Adrenal gland (tissue), 5 donors: ENCODE results near the gene TIMM9.

Source experiments
- CTCF ChIP-seq, 6 experiments: fragments of 450-650 bp in 4 of 6; fragments of 200-600 bp in 2 of 6; sonication (generic) in 1 of 6; IDR thresholded peaks; 1 replicate in 5 of 6; 2 replicates in 1 of 6; pipeline versions ENCODE4 v1.5.1 to v1.8.0; 2016 to 2021; ENCODE audit warnings: antibody characterized with exemption in 6 of 6, mild to moderate bottlenecking in 2 of 6, moderate library complexity in 1 of 6
- POLR2A ChIP-seq, 2 donors: fragments of 450-650 bp; IDR thresholded peaks; one replicate each; pipeline ENCODE4 v1.6.1; 2017; ENCODE audit warnings: antibody characterized with exemption in 2 of 2, mild to moderate bottlenecking in 2 of 2, moderate library complexity in 1 of 2
- donor health status: DM: no; HTN: no; CAD: no.

- TF ChIP-seq CTCF (IDR thresholded peaks at IDR 0.05) (no peak), POLR2A (IDR thresholded peaks at IDR 0.05) (no peak)
Observed at GRCh38 chr14:58444627-58445026, 17.3 kb upstream of the TIMM9 start.
